ENCODE data around the gene ADCY3. TPM values are rescaled to one million over a fixed set of nuclear protein-coding genes. Genes with fewer than 3 reads are reported as not detected.

Gene ADCY3
- total and polyA plus RNA-seq, 9 of the 15 experiments (the other 6 are each of a cell fraction or from before 2014, with no cell fraction given) = 1.5 to 54.8 (median 26.3) TPM

GRCh38 chr2:24818721-24819167 lies 101.3 kb downstream of the ADCY3 start (continued):
- TF ChIP-seq HIVEP1 (CRISPR knock-in tag; IDR thresholded peaks at IDR 0.05) (no peak), BRF2 (IDR thresholded peaks at IDR 0.05; ENCODE audit: borderline replicate concordance, insufficient read depth, insufficient read length) (no peak), ERF (CRISPR knock-in tag; IDR thresholded peaks at IDR 0.05) (no peak), HNRNPUL1 (IDR thresholded peaks at IDR 0.05; ENCODE audit: low read length) (no peak), CC2D1A (IDR thresholded peaks at IDR 0.05) (no peak), HLTF (IDR thresholded peaks at IDR 0.05) (no peak), SNIP1 (IDR thresholded peaks at IDR 0.05; ENCODE audit: low read depth) (no peak), PPARD (CRISPR knock-in tag; IDR thresholded peaks at IDR 0.05) (no peak), IRF2 (CRISPR knock-in tag; IDR thresholded peaks at IDR 0.05) (no peak), ZNF316 (IDR thresholded peaks at IDR 0.05) (peak; percentile 70), REST (IDR thresholded peaks at IDR 0.05; ENCODE audit: borderline replicate concordance) (no peak), REST (CRISPR knock-in tag; IDR thresholded peaks at IDR 0.05; ENCODE audit: low read depth) (no peak), TSC22D4 (tag; IDR thresholded peaks at IDR 0.05) (no peak), NFE2 (IDR thresholded peaks at IDR 0.05; ENCODE audit: low read depth) (peak; percentile 81), BACH1 (tag; IDR thresholded peaks at IDR 0.05) (no peak), ZNF589 (CRISPR knock-in tag; IDR thresholded peaks at IDR 0.05; ENCODE audit: low read depth) (no peak), MAFG (tag; conservative IDR thresholded peaks at IDR 0.05) (peak; percentile 83), RNF2 (IDR thresholded peaks at IDR 0.05) (no peak)
- TF ChIP-seq, protein P1, sequence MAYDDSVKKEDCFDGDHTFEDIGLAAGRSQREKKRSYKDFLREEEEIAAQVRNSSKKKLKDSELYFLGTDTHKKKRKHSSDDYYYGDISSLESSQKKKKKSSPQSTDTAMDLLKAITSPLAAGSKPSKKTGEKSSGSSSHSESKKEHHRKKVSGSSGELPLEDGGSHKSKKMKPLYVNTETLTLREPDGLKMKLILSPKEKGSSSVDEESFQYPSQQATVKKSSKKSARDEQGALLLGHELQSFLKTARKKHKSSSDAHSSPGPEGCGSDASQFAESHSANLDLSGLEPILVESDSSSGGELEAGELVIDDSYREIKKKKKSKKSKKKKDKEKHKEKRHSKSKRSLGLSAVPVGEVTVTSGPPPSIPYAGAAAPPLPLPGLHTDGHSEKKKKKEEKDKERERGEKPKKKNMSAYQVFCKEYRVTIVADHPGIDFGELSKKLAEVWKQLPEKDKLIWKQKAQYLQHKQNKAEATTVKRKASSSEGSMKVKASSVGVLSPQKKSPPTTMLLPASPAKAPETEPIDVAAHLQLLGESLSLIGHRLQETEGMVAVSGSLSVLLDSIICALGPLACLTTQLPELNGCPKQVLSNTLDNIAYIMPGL (CRISPR knock-in tag; IDR thresholded peaks at IDR 0.05) = no peak
- TF ChIP-seq, protein P2, sequence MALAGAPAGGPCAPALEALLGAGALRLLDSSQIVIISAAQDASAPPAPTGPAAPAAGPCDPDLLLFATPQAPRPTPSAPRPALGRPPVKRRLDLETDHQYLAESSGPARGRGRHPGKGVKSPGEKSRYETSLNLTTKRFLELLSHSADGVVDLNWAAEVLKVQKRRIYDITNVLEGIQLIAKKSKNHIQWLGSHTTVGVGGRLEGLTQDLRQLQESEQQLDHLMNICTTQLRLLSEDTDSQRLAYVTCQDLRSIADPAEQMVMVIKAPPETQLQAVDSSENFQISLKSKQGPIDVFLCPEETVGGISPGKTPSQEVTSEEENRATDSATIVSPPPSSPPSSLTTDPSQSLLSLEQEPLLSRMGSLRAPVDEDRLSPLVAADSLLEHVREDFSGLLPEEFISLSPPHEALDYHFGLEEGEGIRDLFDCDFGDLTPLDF (CRISPR knock-in tag; IDR thresholded peaks at IDR 0.05) = no peak
